COLO668 (cell line): ENCODE results near the gene RND3.
A peak's percentile ranks its signal among the peaks of the same experiment; 100 is the strongest.

ENCODE experiments used
- DNase-seq: peaks from one replicate; lab custom pipeline; 2025; ENCODE audit not compliant: unreplicated experiment; lab: John Stamatoyannopoulos, UW

The RND3 gene

GRCh38 chr2:150494234-150494945 is 6.9 kb upstream of the RND3 start:
- no peak for DNase-seq

GRCh38 chr2:150491943-150492342 is 4.5 kb upstream of the RND3 start:
- DNase-seq, result no peak

- no peak for DNase-seq
Measured at GRCh38 chr2:150491430-150491829, 4.0 kb upstream of the RND3 start.

GRCh38 chr2:150490466-150490865 is 3.0 kb upstream of the RND3 start:
- no peak for DNase-seq

GRCh38 chr2:150486539-150487484 is 655 bp downstream of the RND3 start:
- DNase-seq, result peak; percentile 73

- peak; percentile 87 for DNase-seq
Measured at GRCh38 chr2:150485871-150486538, 1.5 kb downstream of the RND3 start.

GRCh38 chr2:150485114-150485870 is 2.2 kb downstream of the RND3 start:
- DNase-seq, result peak; percentile 85

- DNase-seq, result no peak
Measured at GRCh38 chr2:150484461-150485021, 2.9 kb downstream of the RND3 start.

GRCh38 chr2:150484006-150484405 is 3.5 kb downstream of the RND3 start:
- no peak for DNase-seq

GRCh38 chr2:150483532-150483931 is 3.9 kb downstream of the RND3 start:
- DNase-seq, result no peak

GRCh38 chr2:150482667-150483400 is 4.6 kb downstream of the RND3 start:
- DNase-seq, result no peak

- DNase-seq, result no peak
Measured at GRCh38 chr2:150482111-150482510, 5.4 kb downstream of the RND3 start.

GRCh38 chr2:150480971-150481830 is 6.3 kb downstream of the RND3 start:
- no peak for DNase-seq

GRCh38 chr2:150480241-150480640 is 7.2 kb downstream of the RND3 start:
- no peak for DNase-seq

- DNase-seq, result no peak
Measured at GRCh38 chr2:150479075-150479915, 8.2 kb downstream of the RND3 start.

GRCh38 chr2:150478200-150478974 is 9.1 kb downstream of the RND3 start:
- DNase-seq, result no peak

- peak; percentile 8 for DNase-seq
Measured at GRCh38 chr2:150477347-150477746, 10.1 kb downstream of the RND3 start.
